ENCODE data around the gene YJEFN3. TPM values are rescaled to one million over a fixed set of nuclear protein-coding genes. Genes with fewer than 3 reads are reported as not detected.

The YJEFN3 gene
- total and polyA plus RNA-seq, 2 donors (not counting 3 experiments of a cell fraction or from before 2014, with no cell fraction given): 1.9 to 2.1 TPM

DNA sequence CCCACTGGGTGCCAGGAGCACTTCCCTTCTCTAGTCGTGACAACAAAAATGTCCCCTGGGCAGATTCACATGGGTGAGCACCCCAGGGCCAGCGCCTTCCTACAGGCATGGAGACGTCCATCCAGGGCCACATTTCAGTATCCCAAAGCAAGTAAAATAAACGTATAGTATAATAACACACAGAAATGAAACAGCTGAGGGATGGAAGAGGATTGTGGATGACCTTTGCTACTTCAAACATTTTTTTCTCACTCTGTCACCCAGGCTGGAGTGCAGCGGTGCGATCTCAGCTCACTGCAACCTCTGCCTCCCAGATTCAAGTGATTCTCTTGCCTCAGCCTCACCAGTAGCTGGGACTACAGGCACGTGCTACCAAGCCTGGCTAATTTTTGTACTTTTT is 37.6 kb downstream of the YJEFN3 start:
- Histone ChIP-seq H4K20me1 (replicated peaks; ENCODE audit: control insufficient read depth, extremely low read depth, insufficient read depth, low read length) (no peaks in the 10 kb centered on the region), H3K27ac (ENCODE audit: insufficient read depth, low read depth, low read length) (no peak overlapping the region), H3K9ac (replicated peaks; ENCODE audit: extremely low read depth, insufficient read depth, low read length) (no peak overlapping the region), H2AFZ (ENCODE audit: low read depth, low read length) (no peak overlapping the region), H3K27me3 (ENCODE audit: control insufficient read depth in 2 of 2, insufficient read depth in 2 of 2, low read length in 2 of 2) (no peaks in the 10 kb centered on the region), H3K9me3 (replicated peaks; ENCODE audit: control insufficient read depth, insufficient read depth, low read length) (no peaks in the 10 kb centered on the region), H3K9me1 (replicated peaks; ENCODE audit: control insufficient read depth, extremely low read depth, insufficient read depth, low read length) (no peaks in the 10 kb centered on the region), H3K4me3 (replicated peaks in 1 of 3; ENCODE audit: insufficient read depth in 1 of 3, low read depth in 1 of 3, low read length in 3 of 3) (no peak overlapping the region), H3K36me3 (ENCODE audit: control insufficient read depth in 2 of 2, extremely low read depth in 1 of 2, insufficient read depth in 2 of 2, low read length in 2 of 2) (no peaks in the 10 kb centered on the region), H3K79me2 (ENCODE audit: control insufficient read depth, insufficient read depth, low read length) (no peaks in the 10 kb centered on the region), H3K4me1 (ENCODE audit: control insufficient read depth, extremely low read depth, insufficient read depth, low read length) (no peaks in the 10 kb centered on the region), H3K4me2 (ENCODE audit: insufficient read depth, low read length) (no peak overlapping the region)
- dilution Hi-C loops (cut with MboI; ENCODE audit: extremely low pct_ligation_motif_present, low sequenced_read_pairs): no loop called here
- TF ChIP-seq MYC (IDR thresholded peaks at IDR 0.05; ENCODE audit: low read depth, low read length): no peak
- TF ChIP-seq FOS (IDR thresholded peaks at IDR 0.05; ENCODE audit: borderline replicate concordance, insufficient read depth, low read length): no peak
- no peak for TF ChIP-seq JUN (IDR thresholded peaks at IDR 0.05; ENCODE audit: borderline replicate concordance, insufficient read depth, insufficient read length, low read depth)
- TF ChIP-seq POLR2A (IDR thresholded peaks at IDR 0.05; ENCODE audit: low read depth, low read length): no peak
- no peak for TF ChIP-seq GATA2 (IDR thresholded peaks at IDR 0.05; ENCODE audit: insufficient read depth, insufficient read length, low read depth, low read length)
- TF ChIP-seq, protein P1, sequence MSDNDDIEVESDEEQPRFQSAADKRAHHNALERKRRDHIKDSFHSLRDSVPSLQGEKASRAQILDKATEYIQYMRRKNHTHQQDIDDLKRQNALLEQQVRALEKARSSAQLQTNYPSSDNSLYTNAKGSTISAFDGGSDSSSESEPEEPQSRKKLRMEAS (IDR thresholded peaks at IDR 0.05; ENCODE audit: insufficient read depth, insufficient read length): no peak
- no peak for TF ChIP-seq POLR2AphosphoS5 (IDR thresholded peaks at IDR 0.05; ENCODE audit: insufficient read depth, low read depth, low read length)
- TF ChIP-seq CTCF (IDR thresholded peaks at IDR 0.05; ENCODE audit: extremely low read depth in 1 of 2, insufficient read depth in 1 of 2, low read depth in 1 of 2, low read length in 2 of 2): no peak
- TF ChIP-seq EZH2 (IDR thresholded peaks at IDR 0.05; ENCODE audit: borderline replicate concordance, low read depth, low read length, severe bottlenecking): no peak
- intact Hi-C loops (cut with micrococcal nuclease): no loop called here
- POLR2A ChIA-PET: no interaction called here
- no TSS peak for BruUV-seq (replicated peaks)
- DNase-seq (ENCODE audit: low read depth, low spot score) (no peak), FAIRE-seq (no peak)
- CTCF ChIA-PET: interaction anchor here (1.0 kb wide), 1 partner anchor 13 kb away, joined by 3 read pairs; no protein-coding TSS in a partner anchor
